DLD1 (cell line): ENCODE results near the gene ITGB2.
"Not testable (repeated sequence)": the region's sequence is repeated elsewhere in the genome, so short reads cannot be mapped to it uniquely, and the experiment has no call there.

ENCODE experiments used
- in situ Hi-C: cut with HindIII; loops from 2 replicates; pipeline ENCODE4 v1.10.0; 2017; ENCODE audit warnings: low sequenced_read_pairs

The ITGB2 gene

DNA sequence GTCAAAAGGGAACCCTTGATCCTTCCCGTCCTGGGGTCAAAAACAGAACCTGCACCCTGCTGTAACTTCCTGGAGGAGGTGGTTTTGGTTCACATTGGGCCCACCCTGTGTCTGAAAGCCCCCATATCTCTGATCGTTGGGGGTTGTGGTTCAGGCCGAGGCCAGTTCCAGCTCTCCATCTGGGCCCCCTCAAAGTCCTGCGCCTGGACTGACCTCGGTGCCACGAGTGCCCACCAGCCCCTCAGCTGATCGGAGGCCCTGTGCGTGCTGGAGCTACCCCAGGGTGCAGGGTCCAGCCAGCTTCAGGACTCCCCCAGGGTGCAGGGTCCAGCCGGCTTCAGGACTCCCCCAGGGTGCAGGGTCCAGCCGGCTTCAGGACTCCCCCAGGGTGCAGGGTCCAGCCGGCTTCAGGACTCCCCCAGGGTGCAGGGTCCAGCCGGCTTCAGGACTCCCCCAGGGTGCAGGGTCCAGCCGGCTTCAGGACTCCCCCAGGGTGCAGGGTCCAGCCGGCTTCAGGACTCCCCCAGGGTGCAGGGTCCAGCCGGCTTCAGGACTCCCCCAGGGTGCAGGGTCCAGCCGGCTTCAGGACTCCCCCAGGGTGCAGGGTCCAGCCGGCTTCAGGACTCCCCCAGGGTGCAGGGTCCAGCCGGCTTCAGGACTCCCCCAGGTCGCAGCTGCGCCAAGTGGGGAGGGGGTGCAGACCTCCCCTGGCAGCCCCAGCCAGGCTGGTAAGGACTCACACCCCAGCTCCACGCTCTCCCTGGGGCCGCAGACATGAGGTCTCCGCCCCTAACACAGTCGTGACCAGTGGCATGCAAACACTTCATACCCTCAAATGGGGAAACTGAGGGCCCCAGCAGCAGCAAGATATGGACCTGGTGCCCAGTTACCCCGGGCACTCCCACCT is 7.9 kb downstream of the ITGB2 start:
- in situ Hi-C loops = not testable (repeated sequence)

DNA sequence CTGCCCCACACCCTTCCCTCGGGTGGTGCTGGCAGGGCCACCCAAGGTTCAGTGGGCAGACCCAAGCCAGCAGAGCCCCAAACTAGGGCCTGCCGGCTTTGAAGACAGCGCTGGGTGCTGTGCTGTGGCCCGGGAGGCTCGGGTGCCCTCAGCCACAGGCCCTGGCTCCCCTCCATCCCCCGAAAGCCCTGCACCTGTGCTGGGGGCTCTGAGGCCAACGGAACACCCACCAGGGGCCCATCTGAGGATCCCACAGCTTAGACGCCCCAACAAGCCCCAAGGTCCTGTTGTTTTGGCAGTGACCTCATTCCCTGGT is 8.6 kb downstream of the ITGB2 start:
- in situ Hi-C loops = no loop called here

DNA sequence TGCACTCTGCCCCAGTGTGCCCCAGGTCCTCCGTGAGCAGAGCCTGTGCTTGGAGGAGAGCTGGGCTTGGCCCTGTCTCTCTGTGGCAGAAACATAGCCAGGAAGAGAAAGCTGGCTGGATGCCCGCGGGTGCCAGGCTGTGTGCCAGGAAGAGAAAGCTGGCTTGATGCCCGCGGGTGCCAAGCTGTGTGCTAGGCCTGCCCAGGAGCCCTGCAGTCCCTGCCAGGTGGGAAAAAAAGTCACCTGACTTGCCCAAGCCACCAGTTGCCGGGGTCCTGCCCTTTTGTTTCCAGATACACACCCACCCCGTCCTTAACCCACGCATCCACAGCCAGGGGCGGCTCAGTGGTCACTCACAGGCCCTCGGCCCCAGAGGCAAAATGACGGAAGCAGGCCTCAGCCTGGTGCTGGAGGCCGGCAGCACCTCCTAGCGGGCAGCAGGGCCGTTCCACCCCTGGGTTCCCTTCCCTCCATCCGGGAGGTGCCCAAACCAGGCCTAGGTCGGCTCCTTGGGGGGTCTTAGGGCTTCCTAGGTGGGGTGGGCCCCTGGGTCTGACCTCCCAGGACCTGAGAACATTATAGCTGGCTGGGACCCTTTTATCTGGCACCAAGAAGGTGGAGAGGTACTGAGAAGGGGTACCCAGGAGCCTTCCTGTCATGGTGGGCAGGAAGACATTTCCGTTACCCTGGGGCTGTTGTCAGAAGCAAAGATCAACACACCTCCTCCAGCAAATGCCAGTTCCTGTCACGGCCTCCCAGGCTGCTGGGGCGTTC is 9.1 kb downstream of the ITGB2 start:
- in situ Hi-C loops = no loop called here

GRCh38 chr21:44911068-44911383 is 9.7 kb downstream of the ITGB2 start:
- in situ Hi-C loops = no loop called here

DNA sequence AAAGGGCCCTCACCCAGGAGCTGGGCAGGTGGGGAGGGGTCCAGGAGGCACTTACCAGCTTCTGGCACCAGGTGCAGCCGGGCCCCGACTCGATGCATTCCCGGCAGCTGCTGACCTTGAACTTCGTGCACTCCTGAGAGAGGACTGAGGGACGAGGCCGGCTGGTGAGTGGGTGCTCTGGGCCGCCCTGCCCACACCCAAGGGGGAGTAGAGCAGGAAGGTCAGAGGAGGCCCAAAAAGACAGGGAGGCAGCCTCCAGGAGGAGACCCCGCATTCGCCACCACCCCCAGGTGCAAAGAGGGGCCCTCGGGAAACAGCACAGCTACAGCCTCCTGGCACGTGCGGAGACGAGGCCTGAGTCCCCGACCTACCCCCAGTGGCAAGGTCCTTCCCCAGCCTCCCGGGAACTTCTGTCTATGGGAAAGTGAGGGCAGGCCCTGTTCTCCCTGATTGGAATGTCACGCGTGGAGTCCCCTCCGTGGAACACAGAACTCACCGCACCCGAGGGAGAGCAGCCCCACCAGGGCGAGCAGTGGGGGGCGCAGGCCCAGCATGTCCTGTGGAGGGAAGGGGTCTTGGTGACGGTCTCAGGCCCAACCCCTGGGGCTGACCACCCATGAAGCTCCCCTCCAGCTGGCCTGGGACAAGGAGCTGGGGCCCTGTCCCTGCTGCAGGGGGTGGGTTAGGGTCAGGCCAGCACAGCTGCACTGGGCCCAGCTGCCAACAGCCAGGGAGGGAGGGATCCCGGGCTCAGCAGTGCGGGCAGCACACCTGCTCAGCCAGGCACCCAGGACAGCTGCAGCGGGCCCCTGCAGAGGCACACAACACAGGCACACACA is 10.3 kb downstream of the ITGB2 start:
- in situ Hi-C loops = no loop called here

DNA sequence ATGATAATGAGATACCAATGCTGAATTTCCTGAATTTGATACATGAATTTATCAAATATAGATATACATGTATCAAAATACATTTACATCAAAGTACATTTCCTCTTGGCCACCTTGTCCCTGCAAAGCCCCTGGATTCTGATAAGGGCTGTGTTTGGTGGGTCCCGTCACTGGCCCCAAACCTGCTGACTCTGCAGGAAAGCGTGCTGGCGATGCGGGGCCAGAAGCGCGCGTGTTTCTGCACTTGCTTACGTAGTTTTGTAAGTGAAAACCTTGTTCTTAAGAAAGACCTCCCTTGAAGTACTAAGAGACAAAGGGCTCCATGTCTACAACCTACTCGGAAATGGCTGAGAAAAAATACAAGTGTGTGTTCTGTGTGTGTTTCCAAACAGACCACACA is 11.0 kb downstream of the ITGB2 start:
- in situ Hi-C loops = no loop called here

DNA sequence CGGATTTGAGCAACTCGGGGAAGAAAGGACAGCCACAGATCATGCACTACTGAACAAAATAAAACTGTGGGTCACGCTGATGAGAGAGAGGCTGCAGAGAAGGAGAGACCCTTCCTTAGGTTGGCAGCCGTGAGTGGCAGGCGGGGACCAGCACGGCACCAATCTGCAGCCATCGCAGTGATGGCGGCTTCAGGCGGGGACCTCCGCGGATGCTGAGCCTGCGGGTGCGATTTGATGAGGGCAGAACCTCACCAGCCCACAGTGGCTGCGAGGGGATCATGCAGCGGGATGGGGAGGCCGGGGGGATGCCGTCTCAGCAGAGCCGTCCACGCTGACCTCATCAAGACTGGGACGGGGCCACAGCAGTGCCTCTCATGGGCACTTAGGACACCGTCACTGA is 11.8 kb downstream of the ITGB2 start:
- in situ Hi-C loops = no loop called here

DNA sequence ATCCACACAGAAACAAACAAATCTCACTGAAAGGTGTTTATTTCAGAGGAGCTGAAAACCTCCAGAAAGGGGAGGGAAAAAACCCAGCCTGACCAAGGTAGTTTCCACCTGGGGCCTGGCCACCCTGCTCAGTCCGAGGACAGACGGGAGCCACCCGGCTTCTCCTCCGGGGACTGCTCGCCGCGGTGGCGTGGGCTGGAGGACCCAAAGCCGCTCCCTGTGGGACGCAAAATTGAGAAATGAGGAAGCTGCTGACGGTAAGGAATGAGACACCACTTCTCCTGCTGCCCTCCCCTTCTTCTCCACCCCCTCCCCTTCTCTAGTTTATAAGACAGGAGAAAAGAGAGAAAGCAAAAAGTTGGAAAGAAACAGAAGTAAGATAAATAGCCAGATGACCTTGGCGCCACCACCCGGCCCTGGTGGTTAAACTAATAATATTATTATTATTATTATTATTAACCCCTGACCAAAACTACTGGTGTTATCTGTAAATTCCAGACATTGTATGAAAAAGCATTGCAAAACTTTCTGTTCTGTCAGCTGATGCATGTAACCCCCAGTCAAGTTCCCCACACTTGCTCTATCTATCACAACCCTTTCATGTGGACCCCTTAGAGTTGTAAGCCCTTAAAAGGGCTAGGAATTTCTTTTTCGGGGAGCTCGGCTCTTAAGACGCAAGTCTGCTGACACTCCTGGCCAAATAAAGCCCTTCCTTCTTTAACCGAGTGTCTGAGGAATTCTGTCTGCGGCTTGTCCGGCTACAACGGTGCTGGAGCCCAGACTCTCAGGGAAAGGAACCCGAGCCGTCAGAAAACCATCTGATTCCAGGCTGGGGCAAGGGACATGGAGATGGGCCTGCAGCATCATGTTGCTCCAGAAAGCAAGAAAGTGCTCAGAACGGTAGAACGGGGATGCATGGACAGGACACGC is 12.5 kb downstream of the ITGB2 start:
- in situ Hi-C loops = no loop called here

- in situ Hi-C loops = no loop called here
Measured at GRCh38 chr21:44907225-44907965, 13.3 kb downstream of the ITGB2 start.

- in situ Hi-C loops = no loop called here
Measured at GRCh38 chr21:44905728-44906090, 15.0 kb downstream of the ITGB2 start.

GRCh38 chr21:44905016-44905727 is 15.5 kb downstream of the ITGB2 start:
- in situ Hi-C loops = no loop called here

- in situ Hi-C loops = no loop called here
Measured at GRCh38 chr21:44904141-44904923, 16.4 kb downstream of the ITGB2 start.

DNA sequence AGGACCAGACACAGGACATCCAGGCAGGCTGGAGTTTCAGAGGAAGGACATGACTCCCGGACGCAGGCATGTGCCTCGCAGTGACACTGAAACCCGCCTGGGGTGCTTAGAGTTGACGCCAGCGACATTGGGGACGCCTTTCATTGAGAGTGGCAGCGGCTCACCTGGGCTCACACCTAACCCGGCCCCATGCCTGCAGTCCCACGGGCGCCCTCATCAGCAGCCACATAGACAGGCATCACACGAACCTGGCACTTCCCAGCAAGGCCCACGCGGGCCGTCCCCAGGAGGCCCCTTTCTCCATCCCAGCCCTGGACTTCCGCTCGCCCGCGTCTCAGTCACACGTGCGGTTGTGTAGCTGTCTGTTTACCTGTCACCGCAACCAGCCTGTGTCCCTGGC is 17.0 kb downstream of the ITGB2 start:
- in situ Hi-C loops = no loop called here

DNA sequence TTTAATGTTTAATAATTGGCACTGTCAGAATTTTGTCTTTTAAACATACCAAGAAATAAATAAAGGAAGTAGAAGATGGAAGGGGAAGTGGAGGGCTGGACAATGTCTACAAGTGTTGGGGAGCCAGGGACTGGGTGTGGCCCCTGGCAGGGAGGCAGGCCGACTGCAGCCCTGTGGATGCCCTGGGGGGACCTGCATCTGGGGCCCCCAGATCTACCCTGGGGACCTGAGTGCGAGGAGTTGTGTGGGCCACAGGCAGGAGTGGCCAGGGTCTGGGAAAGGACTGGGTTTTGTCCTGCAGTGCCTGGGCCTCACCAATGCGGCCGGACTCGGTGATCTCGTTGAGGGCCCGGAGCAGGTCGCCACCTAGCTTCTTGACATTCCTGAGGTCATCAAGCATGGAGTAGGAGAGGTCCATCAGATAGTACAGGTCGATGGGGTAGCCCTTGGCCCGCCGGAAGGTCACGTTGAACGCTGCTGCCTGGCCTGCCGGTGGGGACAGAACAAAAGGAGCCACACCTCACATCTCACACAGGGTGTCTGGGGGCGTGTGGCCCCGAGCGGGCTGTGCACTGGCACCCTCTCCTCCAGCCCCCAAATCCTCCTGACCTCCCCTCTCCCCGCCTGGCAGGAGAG is 17.5 kb downstream of the ITGB2 start:
- in situ Hi-C loops = no loop called here

- in situ Hi-C loops = no loop called here
Measured at GRCh38 chr21:44902268-44903049, 18.2 kb downstream of the ITGB2 start.

DNA sequence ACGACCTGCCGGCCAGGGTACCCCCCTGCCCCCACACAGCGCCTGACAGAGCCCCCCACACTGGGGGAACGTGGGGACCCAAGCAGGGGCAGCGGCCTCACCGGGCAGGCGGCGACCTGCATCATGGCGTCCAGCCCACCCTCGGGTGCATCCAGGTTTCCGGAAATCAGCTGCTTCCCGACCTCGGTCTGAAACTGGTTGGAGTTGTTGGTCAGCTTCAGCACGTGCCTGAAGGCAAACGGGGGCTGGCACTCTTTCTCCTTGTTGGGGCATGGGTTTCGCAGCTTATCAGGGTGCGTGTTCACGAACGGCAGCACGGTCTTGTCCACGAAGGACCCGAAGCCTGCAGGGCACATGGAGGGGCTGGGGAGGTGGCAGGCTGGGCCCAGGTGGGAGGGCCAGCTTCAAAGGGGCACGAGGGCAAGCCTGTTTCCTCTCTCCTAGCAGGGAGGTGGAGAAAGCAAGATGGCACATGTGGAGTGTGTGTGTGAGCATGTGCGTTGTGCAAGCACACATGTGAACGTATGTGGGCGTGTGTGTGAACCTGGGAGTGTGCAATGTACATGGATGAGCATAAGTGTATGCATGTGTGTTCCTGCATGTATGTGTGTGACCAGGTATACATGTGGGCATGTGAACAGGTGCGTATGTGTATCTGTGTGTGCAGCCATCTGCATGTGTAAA is 19.2 kb downstream of the ITGB2 start:
- in situ Hi-C loops = no loop called here
